K562 (cell line): Measurements from ENCODE around the gene ELOVL1. TPM values are rescaled to one million over a fixed set of nuclear protein-coding genes. Genes with fewer than 3 reads are reported as not detected.

ENCODE experiments used
- ATAC-seq: fragments of 200-7000 bp; cut with Tn5 transposase; 3 replicates; pipeline ENCODE4 v1.9.1; 2020; ENCODE audit warnings: moderate library complexity
- Bru-seq: library from RNA; stranded (reverse); fragments of 400-500 nt; gene quantifications from one replicate; lab custom pipeline; 2021; lab: Mats Ljungman, UMichigan
- BruChase-seq, 2 experiments: library from RNA; stranded (reverse); fragments of 400-500 nt; gene quantifications; one replicate each; lab custom pipeline; 2021; lab: Mats Ljungman, UMichigan
- BruUV-seq: library from RNA; stranded (reverse); fragments of 400-500 nt; replicated peaks from 2 replicates; lab custom pipeline; 2021; lab: Mats Ljungman, UMichigan
- CTCF ChIA-PET: fragments of 300-600 bp; formaldehyde crosslinking; extraction: SDS; loops from one replicate; lab custom pipeline; 2021; ENCODE audit warnings: low intra/inter-chr PET ratio; lab: Yijun Ruan, JAX
- POLR2A ChIA-PET: fragments of 300-600, 350-650 bp; sonication (Branson Sonifier 250); formaldehyde crosslinking; extraction: SDS; loops from one replicate; lab custom pipeline; 2021; ENCODE audit warnings: antibody characterized with exemption, inconsistent platforms; lab: Yijun Ruan, JAX
- DNase-seq, 4 experiments: peaks; one replicate each; pipeline versions ENCODE4 v3.0.0 to v3.0.0-alpha.2; 2011 to 2018; ENCODE audit warnings: low spot score in 3 of 4, mixed read lengths in 3 of 4; ENCODE audit errors: extremely low read depth in 1 of 4
- FAIRE-seq: peaks from 2 replicates; lab custom pipeline; 2011; peaks lifted over from hg19 to GRCh38; lab: Jason Lieb, UNC
- H2AFZ ChIP-seq: 2 replicates; pipeline ENCODE4 v1.6.0; 2011; ENCODE audit warnings: low read depth, low read length, control low read depth, inconsistent platforms
- H3K27ac ChIP-seq: fragments of 200-600 bp; 3 replicates; pipeline ENCODE4 v1.8.0; 2011; ENCODE audit warnings: low read depth, mild to moderate bottlenecking, control low read depth, inconsistent platforms, low read length, moderate library complexity, mixed read lengths; ENCODE audit errors: extremely low read depth
- H3K27me3 ChIP-seq, 2 experiments: fragments of 300-600 bp in 1 of 2; 2 replicates in 1 of 2; 3 replicates in 1 of 2; pipeline versions ENCODE4 v1.6.0 to v1.8.0; 2011; ENCODE audit warnings: inconsistent platforms in 2 of 2, low read length in 2 of 2, mild to moderate bottlenecking in 1 of 2, mixed read lengths in 1 of 2, moderate library complexity in 1 of 2; ENCODE audit not compliant: control insufficient read depth in 2 of 2, insufficient read depth in 2 of 2
- H3K36me3 ChIP-seq: fragments of 300-600 bp; 3 replicates; pipeline ENCODE4 v1.8.0; 2011; ENCODE audit warnings: mild to moderate bottlenecking, low read length, inconsistent platforms; ENCODE audit not compliant: control insufficient read depth, insufficient read depth
- H3K4me1 ChIP-seq, 2 experiments: fragments of 200-600 bp in 1 of 2; replicated peaks in 1 of 2; 2 replicates in 1 of 2; 3 replicates in 1 of 2; pipeline versions ENCODE4 v1.5.1 to v1.8.0; 2011; ENCODE audit warnings: inconsistent platforms in 2 of 2, low read length in 2 of 2, mild to moderate bottlenecking in 1 of 2, mixed read lengths in 1 of 2, moderate library complexity in 1 of 2; ENCODE audit not compliant: control insufficient read depth in 2 of 2, insufficient read depth in 2 of 2
- H3K4me2 ChIP-seq: 2 replicates; pipeline ENCODE4 v1.6.1; 2011; ENCODE audit warnings: low read length, control low read depth, inconsistent platforms, mixed read lengths; ENCODE audit not compliant: insufficient read depth
- H3K4me3 ChIP-seq: fragments of 200-600 bp; sonication (generic), shearing (Covaris generic); 2 replicates; pipeline ENCODE4 v1.5.1; 2016; ENCODE audit warnings: control low read depth, inconsistent platforms
- H3K79me2 ChIP-seq: fragments of 200-600 bp; 3 replicates; pipeline ENCODE4 v1.8.0; 2011; ENCODE audit warnings: low read length, inconsistent platforms; ENCODE audit not compliant: control insufficient read depth, insufficient read depth
- H3K9ac ChIP-seq, 2 experiments: 2 replicates each; pipeline versions ENCODE4 v1.6.0 to v1.6.1; 2011; ENCODE audit warnings: low read depth in 2 of 2, low read length in 2 of 2, control low read depth in 1 of 2, inconsistent platforms in 1 of 2, mild to moderate bottlenecking in 1 of 2, mixed read lengths in 1 of 2; ENCODE audit not compliant: insufficient read depth in 1 of 2
- H3K9me1 ChIP-seq: one replicate; pipeline ENCODE4 v1.6.0; 2011; ENCODE audit warnings: inconsistent platforms, mild to moderate bottlenecking, low read length, moderate library complexity; ENCODE audit not compliant: control insufficient read depth, insufficient read depth
- H3K9me3 ChIP-seq: replicated peaks from 2 replicates; pipeline ENCODE4 v1.5.1; 2011; ENCODE audit warnings: low read depth, low read length, inconsistent platforms; ENCODE audit not compliant: control insufficient read depth, insufficient read depth
- H4K20me1 ChIP-seq: replicated peaks from 2 replicates; pipeline ENCODE4 v1.6.1; 2011; ENCODE audit warnings: low read length, inconsistent platforms, mixed read lengths; ENCODE audit not compliant: control insufficient read depth, insufficient read depth
- HNRNPL ChIP-seq: fragments of 200-400 bp; formaldehyde crosslinking; IDR thresholded peaks from 2 replicates; pipeline ENCODE4 v1.6.1; 2017; ENCODE audit warnings: low read depth, mild to moderate bottlenecking, low read length
- POLR2H ChIP-seq: IDR thresholded peaks from 2 replicates; pipeline ENCODE4 v1.6.1; 2016; ENCODE audit warnings: missing genetic modification characterization, low read depth, mild to moderate bottlenecking, control low read depth, missing compliant biosample characterization, moderate library complexity
- SPI1 ChIP-seq: IDR thresholded peaks from 2 replicates; pipeline ENCODE4 v1.6.1; 2011; ENCODE audit warnings: low read depth, low read length, control low read depth, borderline replicate concordance
- SRF ChIP-seq, 2 experiments: fragments of 250-450, 450-650 bp in 1 of 2; sonication (Bioruptor Pico) in 1 of 2; sonication (generic) in 1 of 2; formaldehyde crosslinking; IDR thresholded peaks; 2 replicates each; pipeline versions ENCODE4 v1.5.0 to v1.5.1; 2020 to 2022; ENCODE audit warnings: mild to moderate bottlenecking in 1 of 2, missing genetic modification reagents in 1 of 2
- TAF1 ChIP-seq: IDR thresholded peaks from 2 replicates; pipeline ENCODE4 v1.6.1; 2011; ENCODE audit warnings: mild to moderate bottlenecking, low read length, moderate library complexity; ENCODE audit not compliant: insufficient read depth, control insufficient read depth, severe bottlenecking; ENCODE audit errors: extremely low read depth
- ZEB2 ChIP-seq: fragments of 450-650 bp; IDR thresholded peaks from 2 replicates; pipeline ENCODE4 v1.6.1; 2016
- ZNF778 ChIP-seq: fragments of 450-650 bp; formaldehyde crosslinking; IDR thresholded peaks from 2 replicates; pipeline ENCODE4 v1.4.0; 2020; ENCODE audit warnings: mild to moderate bottlenecking, moderate library complexity
- WGBS: fragments of 100-300 bp; shearing (Covaris generic); methylation state at CpG from one replicate; pipeline ENCODE4 v1.1.6; 2016; ENCODE audit warnings: low coverage, mixed read lengths; ENCODE audit not compliant: insufficient coverage; ENCODE audit errors: missing lambda C conversion rate; 5-methylcytosine and 5-hydroxymethylcytosine counted together
- in situ Hi-C: fragments of 300-500 bp; cut with MboI; formaldehyde crosslinking; loops from 4 replicates; pipeline ENCODE4 v1.15.0; 2018; ENCODE audit warnings: inconsistent platforms, mixed read lengths
- intact Hi-C: fragments of 100-400 bp; cut with micrococcal nuclease; formaldehyde crosslinking; loops from 2 replicates; pipeline ENCODE4 v1.14.2; 2022
- long read RNA-seq, 3 experiments: library from polyadenylated mRNA in 2 of 3; library from RNA in 1 of 3; unstranded in 2 of 3; stranded (forward) in 1 of 3; transcript quantifications; one replicate each; pipeline ENCODE4 v2.0.0, GENCODE V29; 2019 to 2022
- polyA minus RNA-seq, 3 experiments: library from RNA; depleted of rRNA, polyadenylated mRNA; stranded (reverse); fragments of >200 nt; gene quantifications; 2 replicates each; pipeline ENCODE4 v1.2.3, GENCODE V29; 2011
- polyA plus RNA-seq, 8 experiments: library from polyadenylated mRNA; depleted of rRNA in 4 of 8; stranded (reverse) in 5 of 8; unstranded in 3 of 8; fragments of >200 nt; fragmentation: Nextera tagmentation in 2 of 8; fragmentation: Illumina TruSeq in 1 of 8; extraction: Ambion mirVana in 2 of 8; extraction: Trizol in 1 of 8; gene quantifications; 2 replicates each; pipeline versions ENCODE4 v1.2.1 to v1.2.3, GENCODE V29; 2011 to 2014; ENCODE audit warnings: inconsistent platforms in 1 of 8, missing spikeins in 1 of 8
- total RNA-seq, 7 experiments: library from RNA; depleted of rRNA in 6 of 7; stranded (reverse); fragments of >200 nt in 6 of 7; fragmentation: Illumina TruSeq in 2 of 7; extraction: Trizol in 2 of 7; gene quantifications; 2 replicates each; pipeline versions ENCODE4 v1.2.1 to v1.2.3, GENCODE V29; 2011 to 2021; ENCODE audit warnings: low replicate concordance in 1 of 7
- TF ChIP-seq, protein P1 (sequence below): sonication (generic); formaldehyde crosslinking; IDR thresholded peaks from 2 replicates; pipeline ENCODE4 v1.9.0; 2022; ENCODE audit warnings: mild to moderate bottlenecking, missing genetic modification reagents
- TF ChIP-seq, protein P2 (sequence below), 2 experiments: fragments of 450-650 bp; IDR thresholded peaks; 2 replicates each; pipeline ENCODE4 v1.6.1; 2018; ENCODE audit warnings: mild to moderate bottlenecking in 2 of 2, low read depth in 1 of 2; ENCODE audit not compliant: partially characterized antibody in 2 of 2

ELOVL1 gene
- 99.9 and 173 TPM in 2 replicates for total RNA-seq (2011; cell fraction: chromatin; rRNA removed; ENCODE audit: low replicate concordance)
- 189 and 197 TPM in 2 replicates for total RNA-seq (2011; cell fraction: nucleolus; rRNA removed)
- 151 and 160 TPM in 2 replicates for total RNA-seq (2011; cell fraction: nucleoplasm; rRNA removed)
- total RNA-seq (2014; rRNA removed) (53.4 and 73.1 TPM in 2 replicates), total RNA-seq (2014; rRNA removed; fragmentation: Illumina TruSeq; extraction: Trizol) (48.1 and 51.0 TPM in 2 replicates), total RNA-seq (2015; rRNA removed; fragmentation: Illumina TruSeq; extraction: Trizol) (65.3 and 66.6 TPM in 2 replicates), total RNA-seq (2021) (66.8 and 73.2 TPM in 2 replicates), polyA plus RNA-seq (2011; rRNA removed) (157 and 159 TPM in 2 replicates), polyA plus RNA-seq (2014; fragmentation: Illumina TruSeq; extraction: Trizol) (108 and 120 TPM in 2 replicates), polyA plus RNA-seq (2014; fragmentation: Nextera tagmentation; extraction: Ambion mirVana) (100 to 1,000 TPM in 1 of 2 experiments, 10 to 100 TPM in 1; 70.3 to 147 TPM), polyA plus RNA-seq (2014; rRNA removed) (74.0 and 82.4 TPM in 2 replicates), polyA minus RNA-seq (2011; rRNA and poly(A)+ RNA removed) (50.4 and 62.9 TPM in 2 replicates), Bru-seq, nascent RNA (percentile 88 among the genes with signal in this experiment), BruChase-seq, experiment 1, labeled RNA remaining after a 2-hour chase (percentile 73 among the genes with signal in this experiment), BruChase-seq, experiment 2, labeled RNA remaining after a 6-hour chase (percentile 81 among the genes with signal in this experiment)
- 165 and 200 TPM in 2 replicates for polyA plus RNA-seq (2011; cell fraction: cytosol; rRNA removed)
- 181 and 189 TPM in 2 replicates for polyA plus RNA-seq (2011; cell fraction: nucleus; rRNA removed)
- polyA plus RNA-seq (2012): 78.5 and 117 TPM in 2 replicates
- polyA minus RNA-seq (2011; cell fraction: cytosol; rRNA and poly(A)+ RNA removed): 24.4 and 41.4 TPM in 2 replicates
- 19.5 and 32.4 TPM in 2 replicates for polyA minus RNA-seq (2011; cell fraction: nucleus; rRNA and poly(A)+ RNA removed)
- long read RNA-seq, experiment 1, transcript ELOVL1-202 (7 exons, 1,451 nt): minor isoform, 7 of 188 reads
- long read RNA-seq, experiment 1, transcript ELOVL1-201 (8 exons, 1,477 nt): major isoform, 126 of 188 reads
- long read RNA-seq, experiment 1, partial matches to known transcripts: 14 of 188 reads
- long read RNA-seq, experiment 1, other reads (novel, unspliced or antisense): 31 of 188 reads
- long read RNA-seq, experiment 2, transcript ELOVL1-201 (8 exons, 1,477 nt): major isoform, 90 of 144 reads
- long read RNA-seq, experiment 2, transcript ELOVL1-216 (8 exons, 1,625 nt): minor isoform, 7 of 144 reads
- long read RNA-seq, experiment 2, partial matches to known transcripts: 14 of 144 reads
- long read RNA-seq, experiment 2, other reads (novel, unspliced or antisense): 28 of 144 reads
- long read RNA-seq, experiment 3, transcript ELOVL1-201 (8 exons, 1,477 nt): major isoform, 83 of 107 reads
- long read RNA-seq, experiment 3, partial matches to known transcripts: 6 of 107 reads
- long read RNA-seq, experiment 3, other reads (novel, unspliced or antisense): 9 of 107 reads

DNA sequence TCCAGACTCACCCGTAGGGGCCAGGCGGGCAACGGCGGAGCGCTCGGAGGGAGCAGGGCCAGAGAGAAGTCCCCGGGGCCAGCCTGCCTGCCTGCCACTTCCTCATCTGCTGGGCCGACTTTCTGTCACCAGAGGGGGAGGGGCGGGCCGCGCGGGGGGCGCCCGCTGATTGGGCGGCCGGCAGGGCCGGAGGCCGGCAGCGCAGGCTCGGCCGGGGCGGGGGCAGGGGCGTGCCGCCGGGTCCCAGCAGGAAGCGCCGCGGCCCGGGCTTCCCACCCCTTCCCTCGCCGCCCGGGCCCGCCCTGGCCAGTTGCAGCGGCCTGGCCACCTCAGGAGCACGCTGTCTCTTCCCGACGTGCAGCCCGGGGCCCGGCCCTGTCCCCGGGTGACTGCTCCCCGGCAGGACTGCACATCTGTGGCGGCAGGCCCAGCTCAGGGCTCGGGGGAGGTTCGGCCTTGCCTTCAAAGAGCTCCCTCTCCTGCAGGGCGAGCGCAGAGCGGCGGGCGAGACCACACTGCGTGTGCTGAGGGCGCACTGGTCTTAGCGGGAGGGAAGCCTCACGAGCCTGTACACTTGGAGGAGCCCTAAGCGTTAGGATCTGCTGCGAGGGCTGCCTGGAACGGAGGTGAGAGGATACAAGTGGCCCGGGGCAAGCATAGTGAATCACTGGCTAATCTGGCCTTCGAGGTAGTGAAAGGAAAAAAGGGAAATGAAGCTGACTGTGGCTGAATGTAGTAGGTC lies at the start of gene ELOVL1:
ELOVL1 (minus strand) TSS at position 108 of the 742 bp plus-strand sequence. CDS start 2,402 bp downstream, outside the sequence.
- ATAC-seq: peak; percentile 90
- TF ChIP-seq HNRNPL (0 out of 2 replicates have a peak, but pooled peaks have one; percentile 17), SPI1 (peak; percentile 98), POLR2H (peak; percentile 75), ZNF778 (CRISPR knock-in tag) (no peak), SRF (CRISPR knock-in tag; IDR thresholded peaks at IDR 0.05) (peak in 1 of 2 experiments; percentile 36; a peak in 1 of 4 replicates), ZEB2 (0 out of 2 replicates have a peak, but pooled peaks have one; percentile 35), TAF1 (peak; percentile 88)
- TF ChIP-seq, protein P1, sequence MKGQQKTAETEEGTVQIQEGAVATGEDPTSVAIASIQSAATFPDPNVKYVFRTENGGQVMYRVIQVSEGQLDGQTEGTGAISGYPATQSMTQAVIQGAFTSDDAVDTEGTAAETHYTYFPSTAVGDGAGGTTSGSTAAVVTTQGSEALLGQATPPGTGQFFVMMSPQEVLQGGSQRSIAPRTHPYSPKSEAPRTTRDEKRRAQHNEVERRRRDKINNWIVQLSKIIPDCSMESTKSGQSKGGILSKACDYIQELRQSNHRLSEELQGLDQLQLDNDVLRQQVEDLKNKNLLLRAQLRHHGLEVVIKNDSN (CRISPR knock-in tag): 0 out of 2 replicates have a peak, but pooled peaks have one; percentile 26
- TF ChIP-seq, protein P2, sequence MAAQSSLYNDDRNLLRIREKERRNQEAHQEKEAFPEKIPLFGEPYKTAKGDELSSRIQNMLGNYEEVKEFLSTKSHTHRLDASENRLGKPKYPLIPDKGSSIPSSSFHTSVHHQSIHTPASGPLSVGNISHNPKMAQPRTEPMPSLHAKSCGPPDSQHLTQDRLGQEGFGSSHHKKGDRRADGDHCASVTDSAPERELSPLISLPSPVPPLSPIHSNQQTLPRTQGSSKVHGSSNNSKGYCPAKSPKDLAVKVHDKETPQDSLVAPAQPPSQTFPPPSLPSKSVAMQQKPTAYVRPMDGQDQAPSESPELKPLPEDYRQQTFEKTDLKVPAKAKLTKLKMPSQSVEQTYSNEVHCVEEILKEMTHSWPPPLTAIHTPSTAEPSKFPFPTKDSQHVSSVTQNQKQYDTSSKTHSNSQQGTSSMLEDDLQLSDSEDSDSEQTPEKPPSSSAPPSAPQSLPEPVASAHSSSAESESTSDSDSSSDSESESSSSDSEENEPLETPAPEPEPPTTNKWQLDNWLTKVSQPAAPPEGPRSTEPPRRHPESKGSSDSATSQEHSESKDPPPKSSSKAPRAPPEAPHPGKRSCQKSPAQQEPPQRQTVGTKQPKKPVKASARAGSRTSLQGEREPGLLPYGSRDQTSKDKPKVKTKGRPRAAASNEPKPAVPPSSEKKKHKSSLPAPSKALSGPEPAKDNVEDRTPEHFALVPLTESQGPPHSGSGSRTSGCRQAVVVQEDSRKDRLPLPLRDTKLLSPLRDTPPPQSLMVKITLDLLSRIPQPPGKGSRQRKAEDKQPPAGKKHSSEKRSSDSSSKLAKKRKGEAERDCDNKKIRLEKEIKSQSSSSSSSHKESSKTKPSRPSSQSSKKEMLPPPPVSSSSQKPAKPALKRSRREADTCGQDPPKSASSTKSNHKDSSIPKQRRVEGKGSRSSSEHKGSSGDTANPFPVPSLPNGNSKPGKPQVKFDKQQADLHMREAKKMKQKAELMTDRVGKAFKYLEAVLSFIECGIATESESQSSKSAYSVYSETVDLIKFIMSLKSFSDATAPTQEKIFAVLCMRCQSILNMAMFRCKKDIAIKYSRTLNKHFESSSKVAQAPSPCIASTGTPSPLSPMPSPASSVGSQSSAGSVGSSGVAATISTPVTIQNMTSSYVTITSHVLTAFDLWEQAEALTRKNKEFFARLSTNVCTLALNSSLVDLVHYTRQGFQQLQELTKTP (IDR thresholded peaks at IDR 0.05; ENCODE audit: low read depth in 1 of 2, partially characterized antibody in 2 of 2): peak in 1 of 2 experiments; percentile 61

More for the DNA sequence above, at the start of gene ELOVL1:
- no TSS peak for BruUV-seq
- intact Hi-C loops (no loop called here), in situ Hi-C loops (no loop called here)
- peaks cover 40% of the 10 kb centered on the region for H3K79me2 ChIP-seq
- WGBS: 1% methylated on average over 26 of the region's 58 CpGs
- no peaks in the 10 kb centered on the region for H3K27me3 ChIP-seq
- FAIRE-seq: peak; percentile 71
- H3K27ac ChIP-seq: peak within 1 kb of the TSS; percentile 89
- H3K4me1 ChIP-seq: peaks cover 35 to 41% of the 10 kb centered on the region in 2 experiments
- peaks cover 10% of the 10 kb centered on the region for H4K20me1 ChIP-seq
- H2AFZ ChIP-seq: peak within 1 kb of the TSS; percentile 87
- ChIA-PET POLR2A (interaction anchor here (0.5 to 3.1 kb wide), 8 partner anchors 9 to 520 kb away, joined by 3 to 20 read pairs (median 6); partner anchors contain the start of genes CDC20, MED8 and SZT2), CTCF (interaction anchor here (1.1 to 1.4 kb wide), 2 partner anchors 47 to 161 kb away, joined by 4 to 5 read pairs; no protein-coding TSS in a partner anchor)
- peaks cover 29% of the 10 kb centered on the region for H3K36me3 ChIP-seq
- H3K9me3 ChIP-seq: no peaks in the 10 kb centered on the region
- H3K9ac ChIP-seq: peak within 1 kb of the TSS; percentile 76 to 97
- H3K4me3 ChIP-seq: peak within 1 kb of the TSS; percentile 64
- peak; percentile 97 to 99 (median 98) for DNase-seq
- peak within 1 kb of the TSS; percentile 93 for H3K4me2 ChIP-seq
- H3K9me1 ChIP-seq: peaks cover 15% of the 10 kb centered on the region
